HFFc6 (cell line): ENCODE measurements around the gene KCNIP4. TPM values are rescaled to one million over a fixed set of nuclear protein-coding genes. Genes with fewer than 3 reads are reported as not detected.

Experiments
- DNase-seq: peaks from one replicate; pipeline ENCODE4 v3.0.0-alpha.2; 2018
- H3K27ac Mint-ChIP-seq: 2 replicates; pipeline ENCODE4 v1.8.0; 2020; ENCODE audit warnings: mild to moderate bottlenecking, mixed read lengths
- H3K27me3 Mint-ChIP-seq: 2 replicates; pipeline ENCODE4 v1.8.0; 2021; ENCODE audit warnings: mild to moderate bottlenecking, moderate library complexity, mixed read lengths; ENCODE audit not compliant: insufficient read depth
- H3K36me3 Mint-ChIP-seq: 2 replicates; pipeline ENCODE4 v1.8.0; 2021; ENCODE audit warnings: low read depth, mixed read lengths
- H3K4me1 Mint-ChIP-seq: 2 replicates; pipeline ENCODE4 v1.8.0; 2020; ENCODE audit warnings: low read depth, mixed read lengths
- H3K4me3 Mint-ChIP-seq: 2 replicates; pipeline ENCODE4 v1.8.0; 2020; ENCODE audit warnings: mild to moderate bottlenecking, moderate library complexity, mixed read lengths
- H3K9me3 Mint-ChIP-seq: 2 replicates; pipeline ENCODE4 v1.8.0; 2020; ENCODE audit warnings: mild to moderate bottlenecking, mixed read lengths
- CTCF ChIP-seq: fragments of 200-600 bp; sonication (generic); IDR thresholded peaks from 2 replicates; pipeline ENCODE4 v1.5.0; 2021; ENCODE audit warnings: antibody characterized with exemption, mild to moderate bottlenecking
- total RNA-seq, 6 experiments: library from RNA; stranded (reverse); fragmentation: NEBNext Ultra II Directional; extraction: Animal tissue kit (Norgen Biotek cat#: 25700); gene quantifications; 2 replicates in 1 of 6; 3 replicates in 5 of 6; pipeline ENCODE4 v1.2.3, GENCODE V29; 2021

The KCNIP4 gene
- total RNA-seq, 6 experiments from 2014 or later: not detected

DNA sequence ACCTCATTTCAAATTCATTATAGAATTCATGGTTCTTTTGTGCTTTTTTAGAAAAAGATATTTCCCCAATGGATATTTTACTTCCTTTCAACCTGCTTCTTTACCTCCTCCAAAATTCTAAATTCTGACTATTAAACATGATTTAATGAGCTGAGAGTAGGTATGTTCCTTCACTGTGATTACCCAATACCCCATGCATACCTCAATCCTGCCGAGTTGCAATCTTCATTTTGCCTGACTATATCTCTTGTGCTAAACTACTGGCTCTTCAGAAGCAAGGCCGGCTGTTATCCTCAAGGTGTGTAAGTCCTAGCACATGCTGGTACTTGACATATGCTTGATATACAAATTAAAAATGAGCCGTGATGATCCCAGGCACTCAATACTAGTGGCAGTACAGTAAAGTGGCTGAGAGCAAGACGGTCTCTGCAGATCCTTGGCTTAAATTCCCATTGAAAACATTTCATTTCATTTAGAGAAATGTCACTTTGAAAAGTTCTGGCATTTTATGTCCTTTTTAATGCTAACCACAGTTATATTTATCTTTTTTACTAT, 320.4 kb downstream of the KCNIP4 start:
- Mint-ChIP-seq H3K27ac (no peak overlapping the region), H3K4me3 (no peak overlapping the region)

GRCh38 chr4:21625447-21625846, 323.1 kb downstream of the KCNIP4 start:
- H3K4me3 Mint-ChIP-seq: no peak overlapping the region
- peaks cover 24% of the 10 kb centered on the region for H3K9me3 Mint-ChIP-seq
- TF ChIP-seq CTCF: no peak

More for the DNA sequence above, 320.4 kb downstream of the KCNIP4 start:
- TF ChIP-seq CTCF: no peak
- DNase-seq: no peak
- Mint-ChIP-seq H3K4me1 (no peaks in the 10 kb centered on the region), H3K27me3 (no peaks in the 10 kb centered on the region), H3K36me3 (no peaks in the 10 kb centered on the region; the same call in 1 of the 2 replicates), H3K9me3 (peaks cover 27% of the 10 kb centered on the region)

GRCh38 chr4:21605006-21605405, 343.6 kb downstream of the KCNIP4 start:
- H3K9me3 Mint-ChIP-seq: peaks cover 51% of the 10 kb centered on the region
- no peaks in the 10 kb centered on the region for H3K27me3 Mint-ChIP-seq
- no peaks in the 10 kb centered on the region for H3K36me3 Mint-ChIP-seq
- DNase-seq: no peak
- H3K4me1 Mint-ChIP-seq: no peaks in the 10 kb centered on the region
- TF ChIP-seq CTCF: no peak
- H3K27ac Mint-ChIP-seq: no peak overlapping the region
- no peak overlapping the region for H3K4me3 Mint-ChIP-seq

More at GRCh38 chr4:21625447-21625846, 323.1 kb downstream of the KCNIP4 start:
- no peak for DNase-seq
- Mint-ChIP-seq H3K4me1 (no peaks in the 10 kb centered on the region), H3K27me3 (no peaks in the 10 kb centered on the region), H3K36me3 (no peaks in the 10 kb centered on the region; the same call in 1 of the 2 replicates), H3K27ac (no peak overlapping the region)

DNA sequence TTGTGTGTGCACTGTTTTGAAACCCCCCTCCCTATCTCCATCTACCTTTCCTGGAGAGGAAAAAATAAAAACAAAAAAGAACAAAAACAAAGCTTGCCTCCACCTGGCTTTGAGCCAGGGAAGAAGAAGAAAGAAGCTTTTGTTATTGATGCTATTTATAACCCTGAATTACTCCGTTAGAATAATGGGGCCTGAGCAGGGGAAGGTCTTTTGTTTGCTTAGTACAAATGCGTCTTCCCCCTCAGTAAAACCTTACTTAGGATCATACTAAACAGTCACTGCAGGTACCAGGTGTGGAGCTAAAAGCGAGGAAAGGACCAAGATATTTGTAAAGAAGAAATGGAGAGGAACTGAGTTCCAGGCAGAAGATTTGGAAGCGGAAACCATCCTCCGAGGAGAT, 352.1 kb downstream of the KCNIP4 start:
- Mint-ChIP-seq H3K9me3 (peaks cover 56% of the 10 kb centered on the region), H3K27me3 (peaks cover 3% of the 10 kb centered on the region), H3K4me3 (no peak overlapping the region), H3K4me1 (no peaks in the 10 kb centered on the region), H3K36me3 (no peaks in the 10 kb centered on the region; the same call in 1 of the 2 replicates), H3K27ac (no peak overlapping the region)
- no peak for DNase-seq
- TF ChIP-seq CTCF: no peak

- no peaks in the 10 kb centered on the region; the same call in 1 of the 2 replicates for H3K36me3 Mint-ChIP-seq
- no peak overlapping the region for H3K4me3 Mint-ChIP-seq
- peaks cover 54% of the 10 kb centered on the region for H3K9me3 Mint-ChIP-seq
- H3K4me1 Mint-ChIP-seq: no peaks in the 10 kb centered on the region
- peaks cover 3% of the 10 kb centered on the region for H3K27me3 Mint-ChIP-seq
- no peak for TF ChIP-seq CTCF
- H3K27ac Mint-ChIP-seq: no peak overlapping the region
- no peak for DNase-seq
These were observed 354.9 kb downstream of the KCNIP4 start for GRCh38 chr4:21593671-21594001.
